Smooth muscle cell (in vitro differentiated cells): ENCODE data around the gene SGMS1. TPM values are rescaled to one million over a fixed set of nuclear protein-coding genes. Genes with fewer than 3 reads are reported as not detected.

Experiments
- DNase-seq: peaks from one replicate; lab custom pipeline; 2025; ENCODE audit not compliant: unreplicated experiment; lab: John Stamatoyannopoulos, UW
- H2AFZ ChIP-seq: fragments of 200-600 bp; sonication (generic); 2 replicates; pipeline ENCODE4 v1.6.0; 2016; ENCODE audit warnings: antibody characterized with exemption, low read depth, mild to moderate bottlenecking
- H3F3A ChIP-seq: fragments of 200-600 bp; sonication (generic); 2 replicates; pipeline ENCODE4 v1.6.0; 2017; ENCODE audit warnings: antibody characterized with exemption, low read depth
- H3K27ac ChIP-seq: fragments of 200-600 bp; sonication (generic); 2 replicates; pipeline ENCODE4 v1.5.1; 2016; ENCODE audit warnings: low read depth, mild to moderate bottlenecking
- H3K27me3 ChIP-seq: fragments of 200-600 bp; sonication (generic); 2 replicates; pipeline ENCODE4 v1.6.1; 2016; ENCODE audit warnings: low read depth, mild to moderate bottlenecking
- H3K36me3 ChIP-seq: fragments of 200-600 bp; sonication (generic); 2 replicates; pipeline ENCODE4 v1.5.1; 2016; ENCODE audit warnings: low read depth
- H3K4me1 ChIP-seq: fragments of 200-600 bp; sonication (generic); 2 replicates; pipeline ENCODE4 v1.5.1; 2016; ENCODE audit warnings: low read depth
- H3K4me2 ChIP-seq: fragments of 200-600 bp; sonication (generic); 2 replicates; pipeline ENCODE4 v1.6.0; 2016; ENCODE audit warnings: mild to moderate bottlenecking
- H3K4me3 ChIP-seq: fragments of 200-600 bp; sonication (generic); 2 replicates; pipeline ENCODE4 v1.5.1; 2016; ENCODE audit warnings: mild to moderate bottlenecking
- H3K79me2 ChIP-seq: fragments of 200-600 bp; sonication (generic); 2 replicates; pipeline ENCODE4 v1.6.0; 2016; ENCODE audit warnings: low read depth, mild to moderate bottlenecking
- H3K9ac ChIP-seq: fragments of 200-600 bp; sonication (generic); 2 replicates; pipeline ENCODE4 v1.6.0; 2016; ENCODE audit warnings: low read depth
- H3K9me3 ChIP-seq: fragments of 200-600 bp; sonication (generic); replicated peaks from 2 replicates; pipeline ENCODE4 v1.5.1; 2016; ENCODE audit warnings: low read depth
- H4K20me1 ChIP-seq: fragments of 200-600 bp; sonication (generic); 2 replicates; pipeline ENCODE4 v1.6.0; 2016; ENCODE audit warnings: low read depth
- CTCF ChIP-seq: fragments of 200-600 bp; sonication (generic); IDR thresholded peaks from 2 replicates; pipeline ENCODE4 v1.5.1; 2017; ENCODE audit warnings: borderline replicate concordance, mild to moderate bottlenecking, antibody characterized with exemption; ENCODE audit not compliant: insufficient read depth, poor library complexity, severe bottlenecking
- WGBS: methylation state at CpG from one replicate; pipeline ENCODE4 v1.1.7; 2016; ENCODE audit warnings: low lambda C conversion rate; 5-methylcytosine and 5-hydroxymethylcytosine counted together
- polyA plus RNA-seq: library from polyadenylated mRNA; unstranded; fragments of >200 nt; fragmentation: Nextera tagmentation; extraction: Ambion mirVana; gene quantifications from 2 replicates; pipeline ENCODE4 v1.2.1, GENCODE V29; 2016
- total RNA-seq: library from RNA; depleted of rRNA; stranded (reverse); fragments of >200 nt; gene quantifications from 2 replicates; pipeline ENCODE4 v1.2.3, GENCODE V29; 2014

SGMS1 gene
- total and polyA plus RNA-seq, 2 experiments from 2014 or later, result 4.0 to 14.3 TPM

GRCh38 chr10:50351483-50352146 is 272.1 kb downstream of the SGMS1 start:
- no peaks in the 10 kb centered on the region for H3K36me3 ChIP-seq
- no peaks in the 10 kb centered on the region for H3F3A ChIP-seq
- H3K9me3 ChIP-seq, result no peaks in the 10 kb centered on the region
- no peak for TF ChIP-seq CTCF
- H3K27ac ChIP-seq, result no peak overlapping the region
- H3K4me3 ChIP-seq, result no peak overlapping the region
- no peaks in the 10 kb centered on the region for H3K79me2 ChIP-seq
- DNase-seq, result no peak
- no peaks in the 10 kb centered on the region for H4K20me1 ChIP-seq
- H2AFZ ChIP-seq, result no peak overlapping the region
- WGBS, result 96% methylated on average over 7 of the region's 7 CpGs
- no peaks in the 10 kb centered on the region for H3K4me1 ChIP-seq
- H3K4me2 ChIP-seq, result no peak overlapping the region
- H3K9ac ChIP-seq, result no peak overlapping the region
- no peaks in the 10 kb centered on the region for H3K27me3 ChIP-seq

- no peak for TF ChIP-seq CTCF
- no peak overlapping the region for H2AFZ ChIP-seq
- H3F3A ChIP-seq, result no peaks in the 10 kb centered on the region
- no peaks in the 10 kb centered on the region for H3K4me1 ChIP-seq
- H3K27me3 ChIP-seq, result no peaks in the 10 kb centered on the region
- H3K9ac ChIP-seq, result no peak overlapping the region
- H4K20me1 ChIP-seq, result no peaks in the 10 kb centered on the region
- H3K4me2 ChIP-seq, result no peak overlapping the region
- 92% methylated on average over 5 of the region's 5 CpGs for WGBS
- H3K79me2 ChIP-seq, result no peaks in the 10 kb centered on the region
- H3K36me3 ChIP-seq, result no peaks in the 10 kb centered on the region
- no peak for DNase-seq
- H3K27ac ChIP-seq, result no peak overlapping the region
- no peak overlapping the region for H3K4me3 ChIP-seq
- H3K9me3 ChIP-seq, result no peaks in the 10 kb centered on the region
These were observed 273.4 kb downstream of the SGMS1 start for GRCh38 chr10:50350366-50350765.

- Histone ChIP-seq H3K27ac (no peak overlapping the region), H3K9ac (no peak overlapping the region), H4K20me1 (no peaks in the 10 kb centered on the region), H3K27me3 (no peaks in the 10 kb centered on the region), H3K4me2 (no peak overlapping the region), H3K4me3 (no peak overlapping the region), H3K4me1 (no peaks in the 10 kb centered on the region), H3K9me3 (no peaks in the 10 kb centered on the region), H3K79me2 (no peaks in the 10 kb centered on the region), H2AFZ (no peak overlapping the region), H3K36me3 (no peaks in the 10 kb centered on the region), H3F3A (no peaks in the 10 kb centered on the region)
- DNase-seq, result no peak
- no peak for TF ChIP-seq CTCF
- WGBS, result 100% methylated on average over 1 of the region's 1 CpG
These were observed 274.2 kb downstream of the SGMS1 start for GRCh38 chr10:50349554-50349953.

- WGBS, result 84% methylated on average over 1 of the region's 1 CpG
- TF ChIP-seq CTCF, result no peak
- H3K9me3 ChIP-seq, result no peaks in the 10 kb centered on the region
- no peak overlapping the region for H3K4me3 ChIP-seq
- H3K4me2 ChIP-seq, result no peak overlapping the region
- DNase-seq, result no peak
- no peak overlapping the region for H3K27ac ChIP-seq
- no peaks in the 10 kb centered on the region for H3K36me3 ChIP-seq
- H3K9ac ChIP-seq, result no peak overlapping the region
- no peaks in the 10 kb centered on the region for H3F3A ChIP-seq
- H2AFZ ChIP-seq, result no peak overlapping the region
- no peaks in the 10 kb centered on the region for H3K4me1 ChIP-seq
- no peaks in the 10 kb centered on the region for H3K27me3 ChIP-seq
- no peaks in the 10 kb centered on the region for H4K20me1 ChIP-seq
- H3K79me2 ChIP-seq, result no peaks in the 10 kb centered on the region
These were observed 276.4 kb downstream of the SGMS1 start for GRCh38 chr10:50347394-50347802.
